Measurements from ENCODE around the gene LRP6.

DNA sequence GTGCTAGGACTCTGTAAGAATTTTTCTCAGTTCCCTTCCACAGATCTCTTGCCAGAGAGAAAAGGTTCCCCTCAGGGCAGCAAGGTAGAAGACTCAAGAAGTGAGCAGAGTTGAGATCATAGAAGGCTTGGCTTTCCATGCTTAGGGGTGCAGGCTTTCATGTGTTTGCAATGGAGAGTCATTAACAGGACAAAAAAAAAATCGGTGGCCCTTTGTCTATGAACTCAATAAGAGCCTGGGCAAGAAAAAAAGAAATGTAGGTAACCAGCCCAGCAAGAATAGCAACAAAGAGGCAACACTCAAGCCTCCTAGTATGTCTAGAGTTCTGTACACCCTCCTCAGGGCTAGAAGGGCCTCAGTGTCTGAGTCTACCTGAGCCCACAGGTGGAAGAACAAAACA is 23.4 kb upstream of the LRP6 start:
- TF ChIP-seq, protein P1, sequence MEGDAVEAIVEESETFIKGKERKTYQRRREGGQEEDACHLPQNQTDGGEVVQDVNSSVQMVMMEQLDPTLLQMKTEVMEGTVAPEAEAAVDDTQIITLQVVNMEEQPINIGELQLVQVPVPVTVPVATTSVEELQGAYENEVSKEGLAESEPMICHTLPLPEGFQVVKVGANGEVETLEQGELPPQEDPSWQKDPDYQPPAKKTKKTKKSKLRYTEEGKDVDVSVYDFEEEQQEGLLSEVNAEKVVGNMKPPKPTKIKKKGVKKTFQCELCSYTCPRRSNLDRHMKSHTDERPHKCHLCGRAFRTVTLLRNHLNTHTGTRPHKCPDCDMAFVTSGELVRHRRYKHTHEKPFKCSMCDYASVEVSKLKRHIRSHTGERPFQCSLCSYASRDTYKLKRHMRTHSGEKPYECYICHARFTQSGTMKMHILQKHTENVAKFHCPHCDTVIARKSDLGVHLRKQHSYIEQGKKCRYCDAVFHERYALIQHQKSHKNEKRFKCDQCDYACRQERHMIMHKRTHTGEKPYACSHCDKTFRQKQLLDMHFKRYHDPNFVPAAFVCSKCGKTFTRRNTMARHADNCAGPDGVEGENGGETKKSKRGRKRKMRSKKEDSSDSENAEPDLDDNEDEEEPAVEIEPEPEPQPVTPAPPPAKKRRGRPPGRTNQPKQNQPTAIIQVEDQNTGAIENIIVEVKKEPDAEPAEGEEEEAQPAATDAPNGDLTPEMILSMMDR (IDR thresholded peaks at IDR 0.05): no peak
- TF ChIP-seq POLR2A (IDR thresholded peaks at IDR 0.05): no peak
- no peak for TF ChIP-seq POLR2AphosphoS5 (IDR thresholded peaks at IDR 0.05)

All from prostate gland (tissue), 2 donors.